ENCODE measurements around the gene SSX2IP. TPM values are rescaled to one million over a fixed set of nuclear protein-coding genes. Genes with fewer than 3 reads are reported as not detected.

The SSX2IP gene
- 1 to 10 TPM; 1.9 to 8.0 (median 3.9) TPM for total RNA-seq

GRCh38 chr1:84690397-84691121, at the start of gene SSX2IP:
Gene SSX2IP, minus strand, starts transcription at chr1:84690461. Its CDS starts 19,242 bp downstream, at chr1:84671219.
- peak; percentile 92 for ATAC-seq (ENCODE audit: low FRiP score)
- DNase-seq (ENCODE audit: low spot score): peak; percentile 97
- TF ChIP-seq, protein P1, sequence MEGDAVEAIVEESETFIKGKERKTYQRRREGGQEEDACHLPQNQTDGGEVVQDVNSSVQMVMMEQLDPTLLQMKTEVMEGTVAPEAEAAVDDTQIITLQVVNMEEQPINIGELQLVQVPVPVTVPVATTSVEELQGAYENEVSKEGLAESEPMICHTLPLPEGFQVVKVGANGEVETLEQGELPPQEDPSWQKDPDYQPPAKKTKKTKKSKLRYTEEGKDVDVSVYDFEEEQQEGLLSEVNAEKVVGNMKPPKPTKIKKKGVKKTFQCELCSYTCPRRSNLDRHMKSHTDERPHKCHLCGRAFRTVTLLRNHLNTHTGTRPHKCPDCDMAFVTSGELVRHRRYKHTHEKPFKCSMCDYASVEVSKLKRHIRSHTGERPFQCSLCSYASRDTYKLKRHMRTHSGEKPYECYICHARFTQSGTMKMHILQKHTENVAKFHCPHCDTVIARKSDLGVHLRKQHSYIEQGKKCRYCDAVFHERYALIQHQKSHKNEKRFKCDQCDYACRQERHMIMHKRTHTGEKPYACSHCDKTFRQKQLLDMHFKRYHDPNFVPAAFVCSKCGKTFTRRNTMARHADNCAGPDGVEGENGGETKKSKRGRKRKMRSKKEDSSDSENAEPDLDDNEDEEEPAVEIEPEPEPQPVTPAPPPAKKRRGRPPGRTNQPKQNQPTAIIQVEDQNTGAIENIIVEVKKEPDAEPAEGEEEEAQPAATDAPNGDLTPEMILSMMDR (IDR thresholded peaks at IDR 0.05): no peak

GRCh38 chr1:84738237-84738636, 48.0 kb upstream of the SSX2IP start:
- ATAC-seq (ENCODE audit: low FRiP score) (no peak), DNase-seq (ENCODE audit: low spot score) (no peak)
- TF ChIP-seq, protein P1 (IDR thresholded peaks at IDR 0.05): no peak

- no peak for DNase-seq (ENCODE audit: low spot score)
- no peak for ATAC-seq (ENCODE audit: low FRiP score)
- TF ChIP-seq, protein P1 (IDR thresholded peaks at IDR 0.05): no peak
These were observed 47.3 kb upstream of the SSX2IP start for GRCh38 chr1:84737590-84737989.

- TF ChIP-seq, protein P1 (IDR thresholded peaks at IDR 0.05): no peak
- ATAC-seq (ENCODE audit: low FRiP score): no peak
- DNase-seq (ENCODE audit: low spot score): no peak
These were observed 46.7 kb upstream of the SSX2IP start for GRCh38 chr1:84736944-84737343.

DNA sequence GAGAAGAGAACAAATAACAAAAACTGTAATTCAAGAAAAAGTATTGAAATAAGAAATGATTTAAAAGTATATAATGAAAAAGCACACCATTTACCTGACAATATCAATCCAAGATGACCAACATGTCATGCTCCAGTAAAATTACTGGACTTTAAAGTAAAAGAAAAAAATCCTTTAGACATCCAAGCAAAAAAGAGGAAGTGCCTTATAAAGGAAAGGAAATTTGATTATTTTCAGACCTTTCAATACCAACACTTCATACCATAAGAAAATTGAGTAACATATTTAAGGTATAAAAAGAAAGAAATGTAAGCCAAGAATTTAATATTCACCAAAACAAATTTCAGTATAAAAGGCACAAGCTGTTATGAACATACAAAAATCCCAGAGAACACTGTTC, 46.2 kb upstream of the SSX2IP start:
- ATAC-seq (ENCODE audit: low FRiP score) (no peak), DNase-seq (ENCODE audit: low spot score) (no peak)
- TF ChIP-seq, protein P1 (IDR thresholded peaks at IDR 0.05): no peak

- no peak for DNase-seq (ENCODE audit: low spot score)
- no peak for ATAC-seq (ENCODE audit: low FRiP score)
- TF ChIP-seq, protein P1 (IDR thresholded peaks at IDR 0.05): no peak
These were observed 45.2 kb upstream of the SSX2IP start for GRCh38 chr1:84735483-84735882.

DNA sequence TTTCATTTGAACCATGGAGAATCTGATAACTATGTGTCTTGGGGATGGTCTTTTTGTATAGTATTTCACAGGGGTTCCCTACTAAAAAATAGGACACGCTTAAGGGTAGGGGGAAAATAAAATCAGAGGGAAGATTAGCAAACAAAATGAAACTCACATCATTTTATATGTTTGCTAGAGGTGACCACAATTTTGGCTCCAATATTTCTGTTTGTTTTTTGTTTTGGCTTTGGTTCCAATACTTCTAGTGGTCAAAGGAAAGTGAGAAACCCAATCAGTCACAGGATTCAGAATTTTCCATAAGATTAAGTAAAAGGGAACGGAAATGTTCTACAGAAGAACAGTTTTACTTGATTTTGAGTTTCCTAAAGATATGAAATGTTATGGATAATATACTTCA, 42.3 kb upstream of the SSX2IP start:
- ATAC-seq (ENCODE audit: low FRiP score) (no peak), DNase-seq (ENCODE audit: low spot score) (no peak)
- TF ChIP-seq, protein P1 (IDR thresholded peaks at IDR 0.05): no peak

Data from omental fat pad (tissue), 4 donors.